NCI-H2081 (cell line): ENCODE measurements around the gene NUMA1.

Experiments
- DNase-seq, 2 experiments: peaks; one replicate each; lab custom pipeline; 2025; lab: John Stamatoyannopoulos, UW

The NUMA1 gene

GRCh38 chr11:72100462-72100861 is 20.1 kb upstream of the NUMA1 start:
- DNase-seq = no peak

- DNase-seq = no peak
Measured at GRCh38 chr11:72100009-72100408, 19.7 kb upstream of the NUMA1 start.

- DNase-seq = no peak
Measured at GRCh38 chr11:72098741-72099140, 18.4 kb upstream of the NUMA1 start.

- DNase-seq = peak; percentile 39 to 51
Measured at GRCh38 chr11:72091292-72091691, 10.9 kb upstream of the NUMA1 start.

- DNase-seq = no peak
Measured at GRCh38 chr11:72088076-72088808, 7.9 kb upstream of the NUMA1 start.

GRCh38 chr11:72085621-72086351 is 5.4 kb upstream of the NUMA1 start:
- peak; percentile 12 to 65 for DNase-seq

- DNase-seq = no peak
Measured at GRCh38 chr11:72084965-72085364, 4.6 kb upstream of the NUMA1 start.

GRCh38 chr11:72084076-72084475 is 3.7 kb upstream of the NUMA1 start:
- no peak for DNase-seq

GRCh38 chr11:72083414-72083813 is 3.1 kb upstream of the NUMA1 start:
- no peak for DNase-seq

GRCh38 chr11:72081821-72082453 is 1.6 kb upstream of the NUMA1 start:
- no peak for DNase-seq

GRCh38 chr11:72081184-72081644 is 872 bp upstream of the NUMA1 start:
- no peak for DNase-seq

- DNase-seq = no peak
Measured at GRCh38 chr11:72079819-72080325, 470 bp downstream of the NUMA1 start.

GRCh38 chr11:72078477-72078876 is 1.9 kb downstream of the NUMA1 start:
- DNase-seq = no peak

GRCh38 chr11:72075756-72076155 is 4.6 kb downstream of the NUMA1 start:
- no peak for DNase-seq

GRCh38 chr11:72075109-72075508 is 5.2 kb downstream of the NUMA1 start:
- no peak for DNase-seq

GRCh38 chr11:72072348-72072747 is 8.0 kb downstream of the NUMA1 start:
- DNase-seq = no peak

- DNase-seq = no peak
Measured at GRCh38 chr11:72070491-72070890, 9.9 kb downstream of the NUMA1 start.

- no peak for DNase-seq
Measured at GRCh38 chr11:72069787-72070251, 10.5 kb downstream of the NUMA1 start.

GRCh38 chr11:72069200-72069599 is 11.1 kb downstream of the NUMA1 start:
- no peak for DNase-seq

- no peak for DNase-seq
Measured at GRCh38 chr11:72067676-72068075, 12.7 kb downstream of the NUMA1 start.

- no peak for DNase-seq
Measured at GRCh38 chr11:72067266-72067665, 13.1 kb downstream of the NUMA1 start.

- no peak for DNase-seq
Measured at GRCh38 chr11:72066855-72067254, 13.5 kb downstream of the NUMA1 start.
